Naive B cell (primary cell): Measurements from ENCODE around the gene EPSTI1. TPM values are rescaled to one million over a fixed set of nuclear protein-coding genes. Genes with fewer than 3 reads are reported as not detected.

ENCODE experiments used
- ATAC-seq, 2 donors: fragments of 150-1000 bp; cut with Tn5 transposase; 2 replicates each; pipeline ENCODE4 v1.10.0; 2021; ENCODE audit warnings: low read depth in 2 of 2, mild to moderate bottlenecking in 2 of 2, moderate library complexity in 2 of 2
- DNase-seq: peaks from one replicate; pipeline ENCODE4 v3.0.0; 2022
- H3K27ac Mint-ChIP-seq, 6 donors: one replicate each; pipeline ENCODE4 v1.8.0; 2020 to 2022; ENCODE audit warnings: mild to moderate bottlenecking in 6 of 6, mixed read lengths in 6 of 6, moderate library complexity in 5 of 6, inconsistent platforms in 2 of 6
- H3K27me3 Mint-ChIP-seq, 3 donors: one replicate each; pipeline ENCODE4 v1.8.0; 2021 to 2022; ENCODE audit warnings: mixed read lengths in 3 of 3, mild to moderate bottlenecking in 1 of 3
- H3K36me3 Mint-ChIP-seq, 2 donors: one replicate each; pipeline ENCODE4 v1.8.0; 2020 to 2022; ENCODE audit warnings: mixed read lengths in 2 of 2, inconsistent platforms in 1 of 2, mild to moderate bottlenecking in 1 of 2
- H3K4me1 Mint-ChIP-seq, 3 donors: one replicate each; pipeline ENCODE4 v1.8.0; 2020 to 2022; ENCODE audit warnings: mixed read lengths in 3 of 3, inconsistent platforms in 1 of 3, mild to moderate bottlenecking in 1 of 3, moderate library complexity in 1 of 3
- H3K4me3 Mint-ChIP-seq, 8 donors: one replicate each; pipeline ENCODE4 v1.8.0; 2020 to 2022; ENCODE audit warnings: mild to moderate bottlenecking in 8 of 8, mixed read lengths in 8 of 8, moderate library complexity in 8 of 8, inconsistent platforms in 2 of 8
- H3K9me3 Mint-ChIP-seq, 7 donors: one replicate each; pipeline ENCODE4 v1.8.0; 2020 to 2022; ENCODE audit warnings: mixed read lengths in 7 of 7, mild to moderate bottlenecking in 5 of 7, inconsistent platforms in 2 of 7, moderate library complexity in 1 of 7
- polyA plus RNA-seq, 6 donors: library from polyadenylated mRNA; unstranded; fragments of 300-500 nt; fragmentation: Illumina TruSeq; gene quantifications; one replicate each; pipeline ENCODE4 v1.2.3, GENCODE V29; 2021; ENCODE audit warnings: low read depth in 6 of 6

EPSTI1 gene
- polyA plus RNA-seq, 6 donors from 2014 or later: 13.5 to 58.6 (median 26.4) TPM

GRCh38 chr13:42981317-42981716 lies 10.7 kb downstream of the EPSTI1 start:
- H3K27ac Mint-ChIP-seq: no peak overlapping the region
- peaks cover 0 to 14% of the 10 kb centered on the region in 2 donors for H3K36me3 Mint-ChIP-seq
- peaks cover 0 to 9% (median 6%) of the 10 kb centered on the region in 7 donors for H3K9me3 Mint-ChIP-seq
- no peak for ATAC-seq
- DNase-seq: no peak
- H3K27me3 Mint-ChIP-seq: no peaks in the 10 kb centered on the region
- H3K4me1 Mint-ChIP-seq: peaks cover 34 to 66% (median 60%) of the 10 kb centered on the region in 3 donors
- H3K4me3 Mint-ChIP-seq: no peak overlapping the region

GRCh38 chr13:42977219-42977659 lies 14.8 kb downstream of the EPSTI1 start:
- Mint-ChIP-seq H3K27me3 (no peaks in the 10 kb centered on the region), H3K4me3 (no peak overlapping the region), H3K9me3 (peaks cover 0 to 9% (median 6%) of the 10 kb centered on the region in 7 donors), H3K4me1 (peaks cover 6 to 32% (median 29%) of the 10 kb centered on the region in 3 donors), H3K36me3 (peaks cover 0 to 25% of the 10 kb centered on the region in 2 donors), H3K27ac (peak overlapping the region in 5 of 6 donors; percentile 1 to 95 (median 67))
- DNase-seq (peak; percentile 49), ATAC-seq (peak; percentile 99)

DNA sequence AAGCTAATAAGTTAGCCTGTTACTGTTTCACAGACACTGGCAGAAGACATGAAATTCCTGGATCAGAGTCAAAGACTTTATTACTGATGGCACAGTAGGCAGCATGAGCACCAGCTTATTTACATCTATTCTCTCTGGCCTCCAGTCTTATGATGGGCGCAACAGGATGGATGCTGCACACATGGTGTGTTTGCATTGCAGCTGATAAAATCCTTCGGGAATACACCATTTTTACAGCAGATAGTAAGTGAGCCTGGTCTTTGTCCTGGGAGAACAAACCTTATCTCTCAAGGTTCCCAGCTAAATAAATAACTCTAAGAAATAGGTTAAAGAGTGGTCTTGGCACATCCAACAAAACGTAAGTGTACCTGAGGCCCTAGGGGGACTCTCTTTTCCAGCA lies 16.0 kb downstream of the EPSTI1 start:
- Mint-ChIP-seq H3K27me3 (no peaks in the 10 kb centered on the region), H3K27ac (peak overlapping the region in 2 of 6 donors; percentile 24 to 53)
- no peak for ATAC-seq

GRCh38 chr13:42973581-42973980 lies 18.5 kb downstream of the EPSTI1 start:
- Mint-ChIP-seq H3K27me3 (no peaks in the 10 kb centered on the region), H3K4me3 (no peak overlapping the region), H3K4me1 (peaks cover 28 to 51% (median 35%) of the 10 kb centered on the region in 3 donors), H3K27ac (no peak overlapping the region), H3K9me3 (peaks cover 0 to 7% (median 4%) of the 10 kb centered on the region in 7 donors), H3K36me3 (peaks cover 12 to 28% of the 10 kb centered on the region in 2 donors)
- ATAC-seq: no peak
- DNase-seq: no peak

More for the DNA sequence above, 16.0 kb downstream of the EPSTI1 start:
- Mint-ChIP-seq H3K4me1 (peaks cover 17 to 34% (median 30%) of the 10 kb centered on the region in 3 donors), H3K36me3 (peaks cover 0 to 25% of the 10 kb centered on the region in 2 donors), H3K4me3 (no peak overlapping the region), H3K9me3 (peaks cover 0 to 9% (median 6%) of the 10 kb centered on the region in 7 donors)
- no peak for DNase-seq

GRCh38 chr13:42971691-42972347 lies 20.2 kb downstream of the EPSTI1 start:
- peaks cover 14 to 32% of the 10 kb centered on the region in 2 donors for H3K36me3 Mint-ChIP-seq
- no peaks in the 10 kb centered on the region for H3K9me3 Mint-ChIP-seq
- peak overlapping the region in 2 of 6 donors; percentile 54 to 82 for H3K27ac Mint-ChIP-seq
- DNase-seq: no peak
- peak in 1 of 2 donors; percentile 36 for ATAC-seq
- H3K4me1 Mint-ChIP-seq: peaks cover 22 to 41% (median 22%) of the 10 kb centered on the region in 3 donors
- H3K4me3 Mint-ChIP-seq: peak overlapping the region in 1 of 8 donors; percentile 11
- H3K27me3 Mint-ChIP-seq: no peaks in the 10 kb centered on the region

GRCh38 chr13:42970824-42971690 lies 21.0 kb downstream of the EPSTI1 start:
- peak overlapping the region in 2 of 8 donors; percentile 11 to 57 for H3K4me3 Mint-ChIP-seq
- DNase-seq (peak; percentile 45), ATAC-seq (peak; percentile 51 to 82)
- H3K27ac Mint-ChIP-seq: peak overlapping the region in 5 of 6 donors; percentile 14 to 82 (median 54)
- peaks cover 14 to 32% of the 10 kb centered on the region in 2 donors for H3K36me3 Mint-ChIP-seq
- H3K27me3 Mint-ChIP-seq: no peaks in the 10 kb centered on the region
- peaks cover 20 to 39% (median 22%) of the 10 kb centered on the region in 3 donors for H3K4me1 Mint-ChIP-seq
- H3K9me3 Mint-ChIP-seq: no peaks in the 10 kb centered on the region

GRCh38 chr13:42969565-42970172 lies 22.4 kb downstream of the EPSTI1 start:
- Mint-ChIP-seq H3K4me1 (peaks cover 20 to 37% (median 22%) of the 10 kb centered on the region in 3 donors), H3K27ac (peak overlapping the region in 3 of 6 donors; percentile 36 to 94 (median 37)), H3K9me3 (no peaks in the 10 kb centered on the region), H3K36me3 (peaks cover 14 to 21% of the 10 kb centered on the region in 2 donors), H3K27me3 (no peaks in the 10 kb centered on the region), H3K4me3 (no peak overlapping the region)
- peak; percentile 84 to 86 for ATAC-seq
- DNase-seq: peak; percentile 73

- H3K4me1 Mint-ChIP-seq: peaks cover 20 to 37% (median 22%) of the 10 kb centered on the region in 3 donors
- H3K27me3 Mint-ChIP-seq: no peaks in the 10 kb centered on the region
- no peaks in the 10 kb centered on the region for H3K9me3 Mint-ChIP-seq
- H3K27ac Mint-ChIP-seq: peak overlapping the region in 1 of 6 donors; percentile 39
- peaks cover 14 to 18% of the 10 kb centered on the region in 2 donors for H3K36me3 Mint-ChIP-seq
- DNase-seq (no peak), ATAC-seq (no peak)
- H3K4me3 Mint-ChIP-seq: no peak overlapping the region
Measured at GRCh38 chr13:42968906-42969305, 23.1 kb downstream of the EPSTI1 start.

DNA sequence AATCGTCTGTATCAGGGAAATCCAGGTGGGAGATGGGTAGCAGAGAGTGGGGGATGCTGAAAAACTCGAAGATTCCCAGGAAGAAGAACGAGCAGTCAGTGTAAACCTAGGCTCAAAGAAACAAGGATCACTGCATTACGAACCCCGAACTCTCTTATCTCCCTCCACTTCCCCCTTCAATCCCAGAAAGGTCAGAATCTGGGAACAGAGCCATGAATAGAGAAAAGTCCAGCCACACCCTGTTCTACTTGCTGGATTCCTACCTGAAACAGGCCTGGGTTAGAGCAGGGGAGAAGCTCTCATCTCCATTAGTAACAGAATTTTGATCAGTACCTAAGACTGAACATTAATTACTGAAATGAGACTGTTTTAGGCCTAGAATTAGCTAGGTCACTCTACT lies 24.4 kb downstream of the EPSTI1 start:
- DNase-seq (no peak), ATAC-seq (no peak)
- Mint-ChIP-seq H3K27me3 (no peaks in the 10 kb centered on the region), H3K9me3 (no peaks in the 10 kb centered on the region), H3K4me3 (no peak overlapping the region), H3K27ac (peak overlapping the region in 1 of 6 donors; percentile 79), H3K4me1 (peaks cover 20 to 37% (median 22%) of the 10 kb centered on the region in 3 donors), H3K36me3 (peaks cover 26 to 28% of the 10 kb centered on the region in 2 donors)

GRCh38 chr13:42965281-42965680 lies 26.8 kb downstream of the EPSTI1 start:
- no peaks in the 10 kb centered on the region for H3K9me3 Mint-ChIP-seq
- peaks cover 41 to 46% of the 10 kb centered on the region in 2 donors for H3K36me3 Mint-ChIP-seq
- H3K27ac Mint-ChIP-seq: no peak overlapping the region
- H3K27me3 Mint-ChIP-seq: no peaks in the 10 kb centered on the region
- H3K4me3 Mint-ChIP-seq: peak overlapping the region in 1 of 8 donors; percentile 3
- DNase-seq (no peak), ATAC-seq (no peak)
- peaks cover 4 to 14% (median 8%) of the 10 kb centered on the region in 3 donors for H3K4me1 Mint-ChIP-seq

- Mint-ChIP-seq H3K4me1 (peaks cover 4 to 9% (median 6%) of the 10 kb centered on the region in 3 donors), H3K36me3 (peaks cover 45 to 51% of the 10 kb centered on the region in 2 donors), H3K4me3 (no peak overlapping the region), H3K27me3 (no peaks in the 10 kb centered on the region), H3K9me3 (no peaks in the 10 kb centered on the region), H3K27ac (no peak overlapping the region)
- ATAC-seq (no peak), DNase-seq (no peak)
Measured at GRCh38 chr13:42964761-42965161, 27.3 kb downstream of the EPSTI1 start.

- no peak for ATAC-seq
- Mint-ChIP-seq H3K27ac (no peak overlapping the region), H3K9me3 (no peaks in the 10 kb centered on the region), H3K36me3 (peaks cover 57 to 71% of the 10 kb centered on the region in 2 donors), H3K4me3 (no peak overlapping the region), H3K4me1 (no peaks in the 10 kb centered on the region), H3K27me3 (no peaks in the 10 kb centered on the region)
- DNase-seq: no peak
Measured at GRCh38 chr13:42959615-42960014, 32.4 kb downstream of the EPSTI1 start.

GRCh38 chr13:42957881-42958280 lies 34.2 kb downstream of the EPSTI1 start:
- no peak overlapping the region for H3K27ac Mint-ChIP-seq
- H3K4me1 Mint-ChIP-seq: no peaks in the 10 kb centered on the region
- no peaks in the 10 kb centered on the region for H3K9me3 Mint-ChIP-seq
- DNase-seq: no peak
- no peak for ATAC-seq
- H3K27me3 Mint-ChIP-seq: no peaks in the 10 kb centered on the region
- peaks cover 59 to 65% of the 10 kb centered on the region in 2 donors for H3K36me3 Mint-ChIP-seq
- H3K4me3 Mint-ChIP-seq: no peak overlapping the region
